ENCODE data around the gene RNF44. TPM values are rescaled to one million over a fixed set of nuclear protein-coding genes. Genes with fewer than 3 reads are reported as not detected.

The RNF44 gene
- total RNA-seq, 2 donors from 2014 or later, result 10.7 to 12.4 TPM

GRCh38 chr5:176519810-176520720, 17.1 kb downstream of the RNF44 start:
- H3K4me1 ChIP-seq, result no peaks in the 10 kb centered on the region
- no peaks in the 10 kb centered on the region for H3K27me3 ChIP-seq
- H3K27ac ChIP-seq, result no peak overlapping the region
- no peaks in the 10 kb centered on the region for H3K36me3 ChIP-seq
- no peaks in the 10 kb centered on the region for H3K9me3 ChIP-seq
- no peak for DNase-seq (ENCODE audit: low spot score)
- TF ChIP-seq CTCF (IDR thresholded peaks at IDR 0.05), result no peak
- H3K4me3 ChIP-seq, result no peak overlapping the region

- H3K27me3 ChIP-seq, result no peaks in the 10 kb centered on the region
- no peaks in the 10 kb centered on the region for H3K4me1 ChIP-seq
- no peak for DNase-seq (ENCODE audit: low spot score)
- TF ChIP-seq CTCF (IDR thresholded peaks at IDR 0.05), result no peak
- no peak overlapping the region for H3K27ac ChIP-seq
- H3K9me3 ChIP-seq, result no peaks in the 10 kb centered on the region
- H3K4me3 ChIP-seq, result no peak overlapping the region
- no peaks in the 10 kb centered on the region for H3K36me3 ChIP-seq
Measured at GRCh38 chr5:176517053-176517661, 20.0 kb downstream of the RNF44 start.

- H3K9me3 ChIP-seq, result no peaks in the 10 kb centered on the region
- H3K27ac ChIP-seq, result no peak overlapping the region
- TF ChIP-seq CTCF (IDR thresholded peaks at IDR 0.05), result no peak
- no peaks in the 10 kb centered on the region for H3K36me3 ChIP-seq
- no peaks in the 10 kb centered on the region for H3K27me3 ChIP-seq
- no peaks in the 10 kb centered on the region for H3K4me1 ChIP-seq
- no peak for DNase-seq (ENCODE audit: low spot score)
- H3K4me3 ChIP-seq, result no peak overlapping the region
Measured at GRCh38 chr5:176515396-176515795, 21.8 kb downstream of the RNF44 start.

GRCh38 chr5:176514244-176514950, 22.8 kb downstream of the RNF44 start:
- H3K27me3 ChIP-seq, result no peaks in the 10 kb centered on the region
- H3K36me3 ChIP-seq, result peaks cover 5% of the 10 kb centered on the region
- no peak overlapping the region for H3K4me3 ChIP-seq
- no peak overlapping the region for H3K27ac ChIP-seq
- DNase-seq (ENCODE audit: low spot score), result no peak
- no peak for TF ChIP-seq CTCF (IDR thresholded peaks at IDR 0.05)
- H3K4me1 ChIP-seq, result no peaks in the 10 kb centered on the region
- no peaks in the 10 kb centered on the region for H3K9me3 ChIP-seq

GRCh38 chr5:176513788-176514187, 23.4 kb downstream of the RNF44 start:
- Histone ChIP-seq H3K27ac (no peak overlapping the region), H3K27me3 (no peaks in the 10 kb centered on the region), H3K4me3 (no peak overlapping the region), H3K36me3 (peaks cover 10% of the 10 kb centered on the region), H3K4me1 (no peaks in the 10 kb centered on the region), H3K9me3 (no peaks in the 10 kb centered on the region)
- no peak for DNase-seq (ENCODE audit: low spot score)
- TF ChIP-seq CTCF (IDR thresholded peaks at IDR 0.05), result no peak
